C4-2B (cell line): Measurements from ENCODE around the gene LRMDA.

Experiments used
- CTCF ChIP-seq: fragments of 450-650 bp; conservative IDR thresholded peaks from 2 replicates; pipeline ENCODE4 v1.5.1; 2017; ENCODE audit warnings: mild to moderate bottlenecking
- ZFX ChIP-seq: fragments of 450-650 bp; IDR thresholded peaks from 2 replicates; pipeline ENCODE4 v1.6.1; 2017

DNA sequence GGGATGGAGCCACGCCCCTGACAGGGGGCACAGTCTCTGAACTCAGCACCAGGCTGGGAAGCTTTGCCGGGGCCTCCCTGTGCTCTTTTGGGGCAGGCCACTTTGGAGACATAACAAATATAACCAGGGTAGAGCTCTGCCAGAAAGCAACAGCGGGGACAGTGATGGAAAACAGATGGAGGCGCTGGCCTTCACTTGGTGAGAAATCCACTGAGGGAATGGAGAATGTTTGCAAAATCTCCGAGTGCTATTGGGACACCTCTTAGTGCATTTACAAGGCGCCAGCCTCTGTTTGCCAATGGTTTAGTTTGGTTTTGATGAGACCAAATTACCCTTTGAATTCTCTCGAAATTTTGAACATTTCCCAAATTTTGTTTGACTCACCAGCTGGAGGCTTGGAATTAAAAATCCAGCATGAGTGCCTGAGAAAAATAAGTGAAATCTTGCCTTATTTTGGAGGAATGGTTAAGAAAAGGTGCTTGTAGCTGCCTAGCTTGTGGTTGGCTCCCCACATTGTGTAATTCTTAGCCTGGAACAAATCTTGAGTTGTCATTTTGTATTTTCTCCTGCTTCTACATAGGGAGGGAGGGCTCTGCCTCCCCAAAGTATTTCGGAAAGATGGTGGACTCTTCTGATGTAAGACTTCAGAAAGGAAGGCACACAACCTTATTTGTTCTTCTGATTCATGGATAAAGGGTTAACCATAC is 980.5 kb downstream of the LRMDA start:
- no peak for TF ChIP-seq CTCF
- no peak for TF ChIP-seq ZFX
